Lung (tissue), 12 donors: ENCODE results near the gene PTPN21. TPM values are rescaled to one million over a fixed set of nuclear protein-coding genes. Genes with fewer than 3 reads are reported as not detected.
"Not testable (repeated sequence)": the region's sequence is repeated elsewhere in the genome, so short reads cannot be mapped to it uniquely, and the experiment has no call there.

Source experiments
- ATAC-seq: fragments of 200-7000 bp; cut with Tn5 transposase; one replicate; pipeline ENCODE4 v1.9.1; 2020; ENCODE audit warnings: moderate number of reproducible peaks; ENCODE audit not compliant: insufficient read depth, low FRiP score
- DNase-seq, 3 donors: peaks; one replicate each; pipeline ENCODE4 v3.0.0-alpha.2; 2013 to 2017
- H3K27ac ChIP-seq, 2 donors: one replicate each; pipeline ENCODE4 v1.5.1; 2013; ENCODE audit warnings: mild to moderate bottlenecking in 2 of 2, moderate library complexity in 2 of 2, control low read depth in 1 of 2, inconsistent platforms in 1 of 2, low read depth in 1 of 2, low read length in 1 of 2
- H3K27me3 ChIP-seq, 3 donors: one replicate each; pipeline ENCODE4 v1.5.1; 2013; ENCODE audit warnings: low read length in 2 of 3; ENCODE audit not compliant: control insufficient read depth in 3 of 3, insufficient read depth in 3 of 3
- H3K36me3 ChIP-seq, 4 donors: one replicate each; pipeline ENCODE4 v1.5.1; 2013; ENCODE audit warnings: low read length in 4 of 4, mild to moderate bottlenecking in 1 of 4, moderate library complexity in 1 of 4; ENCODE audit not compliant: control insufficient read depth in 4 of 4, insufficient read depth in 4 of 4
- H3K4me1 ChIP-seq, 5 donors: one replicate each; pipeline ENCODE4 v1.5.1; 2013; ENCODE audit warnings: low read length in 5 of 5, mild to moderate bottlenecking in 2 of 5, moderate library complexity in 1 of 5; ENCODE audit not compliant: control insufficient read depth in 5 of 5, insufficient read depth in 5 of 5
- H3K4me3 ChIP-seq: one replicate; pipeline ENCODE4 v1.5.1; 2013; ENCODE audit warnings: mild to moderate bottlenecking, control low read depth, moderate library complexity
- H3K9ac ChIP-seq, 2 donors: one replicate each; pipeline ENCODE4 v1.5.1; 2013; ENCODE audit warnings: low read length in 2 of 2, control low read depth in 1 of 2; ENCODE audit not compliant: insufficient read depth in 1 of 2
- H3K9me3 ChIP-seq, 4 donors: one replicate each; pipeline ENCODE4 v1.5.1; 2013; ENCODE audit warnings: low read length in 3 of 4, mild to moderate bottlenecking in 1 of 4, moderate library complexity in 1 of 4; ENCODE audit not compliant: control insufficient read depth in 4 of 4, insufficient read depth in 3 of 4
- WGBS, 2 donors: extraction: QIAGEN DNeasy Blood & Tissue Kit; methylation state at CpG; one replicate each; pipeline ENCODE4 v1.1.7; 2013; 5-methylcytosine and 5-hydroxymethylcytosine counted together
- polyA plus RNA-seq, 2 donors: library from polyadenylated mRNA; stranded (reverse); fragments of 200-250 nt; gene quantifications; one replicate each; pipeline ENCODE4 v1.2.1, GENCODE V29; 2013
- total RNA-seq, 2 donors: library from RNA; depleted of rRNA in 1 of 2; stranded (reverse); fragments of >200 nt in 1 of 2; gene quantifications; one replicate each; pipeline ENCODE4 v1.2.1, GENCODE V29; 2014 to 2021
- TF ChIP-seq, protein P1 (sequence below): IDR thresholded peaks from 2 replicates; pipeline ENCODE4 v1.5.1; 2012; ENCODE audit warnings: mild to moderate bottlenecking; ENCODE audit errors: control extremely low read depth, extremely low read depth
- donor health status: control.
- donor health status: control.
- donor health status: Bipolar disorder and iron deficiency.
- donor health status: healthy.
- donor health status: DM: yes; HTN: yes; CAD: no.

The PTPN21 gene
- total and polyA plus RNA-seq, 4 donors: 8.2 to 39.3 (median 20.2) TPM

GRCh38 chr14:88535813-88536212 lies 19.0 kb downstream of the PTPN21 start:
- 53 to 55% methylated on average over 4 of the region's 4 CpGs for WGBS, 2 donors
- no peaks in the 10 kb centered on the region for H3K9me3 ChIP-seq

DNA sequence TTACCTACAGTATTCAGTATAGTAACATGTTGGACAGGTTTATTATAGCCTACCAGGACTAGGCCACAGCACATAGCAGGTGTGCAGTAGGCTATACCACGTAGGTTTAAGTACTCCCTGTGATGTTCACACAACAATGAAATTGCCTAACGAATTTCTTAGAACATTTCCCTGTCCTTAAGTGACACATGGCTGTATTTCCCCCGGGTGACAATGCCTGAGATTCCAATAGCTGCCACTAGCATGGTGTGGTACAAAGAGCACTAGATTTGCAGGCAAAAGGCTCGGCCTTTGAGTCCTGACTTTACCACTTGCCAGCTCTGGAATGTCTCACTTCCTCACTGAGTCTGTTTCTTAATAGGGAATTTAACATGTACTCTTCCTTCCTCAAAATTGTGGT lies 19.7 kb downstream of the PTPN21 start:
- ATAC-seq (peak; percentile 47), DNase-seq (no peak)
- peaks cover 0 to 16% (median 0%) of the 10 kb centered on the region in 5 donors for H3K4me1 ChIP-seq
- peaks cover 0 to 23% (median 7%) of the 10 kb centered on the region in 4 donors for H3K36me3 ChIP-seq
- TF ChIP-seq, protein P1, sequence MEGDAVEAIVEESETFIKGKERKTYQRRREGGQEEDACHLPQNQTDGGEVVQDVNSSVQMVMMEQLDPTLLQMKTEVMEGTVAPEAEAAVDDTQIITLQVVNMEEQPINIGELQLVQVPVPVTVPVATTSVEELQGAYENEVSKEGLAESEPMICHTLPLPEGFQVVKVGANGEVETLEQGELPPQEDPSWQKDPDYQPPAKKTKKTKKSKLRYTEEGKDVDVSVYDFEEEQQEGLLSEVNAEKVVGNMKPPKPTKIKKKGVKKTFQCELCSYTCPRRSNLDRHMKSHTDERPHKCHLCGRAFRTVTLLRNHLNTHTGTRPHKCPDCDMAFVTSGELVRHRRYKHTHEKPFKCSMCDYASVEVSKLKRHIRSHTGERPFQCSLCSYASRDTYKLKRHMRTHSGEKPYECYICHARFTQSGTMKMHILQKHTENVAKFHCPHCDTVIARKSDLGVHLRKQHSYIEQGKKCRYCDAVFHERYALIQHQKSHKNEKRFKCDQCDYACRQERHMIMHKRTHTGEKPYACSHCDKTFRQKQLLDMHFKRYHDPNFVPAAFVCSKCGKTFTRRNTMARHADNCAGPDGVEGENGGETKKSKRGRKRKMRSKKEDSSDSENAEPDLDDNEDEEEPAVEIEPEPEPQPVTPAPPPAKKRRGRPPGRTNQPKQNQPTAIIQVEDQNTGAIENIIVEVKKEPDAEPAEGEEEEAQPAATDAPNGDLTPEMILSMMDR: no peak
- no peak overlapping the region for H3K4me3 ChIP-seq
- peaks cover 0 to 2% (median 0%) of the 10 kb centered on the region in 4 donors for H3K9me3 ChIP-seq
- WGBS, 2 donors: 23 to 33% methylated on average over 4 of the region's 4 CpGs
- H3K27me3 ChIP-seq: no peaks in the 10 kb centered on the region
- H3K27ac ChIP-seq: peak overlapping the region in 1 of 2 donors; percentile 0
- no peak overlapping the region for H3K9ac ChIP-seq

More at GRCh38 chr14:88535813-88536212, 19.0 kb downstream of the PTPN21 start:
- TF ChIP-seq, protein P1: no peak
- peaks cover 0 to 21% (median 9%) of the 10 kb centered on the region in 4 donors for H3K36me3 ChIP-seq
- DNase-seq (no peak), ATAC-seq (no peak)
- no peak overlapping the region for H3K9ac ChIP-seq
- H3K4me1 ChIP-seq: peaks cover 0 to 22% (median 0%) of the 10 kb centered on the region in 5 donors
- H3K27me3 ChIP-seq: no peaks in the 10 kb centered on the region
- no peak overlapping the region for H3K4me3 ChIP-seq
- H3K27ac ChIP-seq: no peak overlapping the region

DNA sequence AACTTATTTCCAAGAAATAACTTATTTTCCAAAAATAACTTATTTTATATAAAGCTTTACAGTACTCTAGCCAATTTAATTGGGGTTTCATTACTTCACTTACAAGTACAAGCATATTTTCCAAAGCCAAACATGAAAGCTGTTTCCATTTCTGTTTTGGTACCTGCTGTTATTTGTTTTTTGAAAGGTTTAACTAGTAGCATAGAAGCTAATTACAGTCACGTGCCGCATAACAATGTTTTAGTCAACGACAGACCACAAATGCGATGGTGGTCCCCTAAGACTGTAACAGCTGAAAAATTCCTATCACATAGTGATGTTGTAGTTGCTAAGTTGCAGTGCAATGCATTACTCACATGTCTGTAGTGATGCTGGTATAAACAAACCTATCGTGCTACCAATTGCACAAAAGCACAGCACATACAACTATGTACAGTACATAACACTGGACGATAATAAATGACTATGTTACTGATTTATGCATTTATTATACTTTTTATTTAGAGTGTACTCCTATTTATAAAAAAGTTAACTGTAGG lies 21.7 kb downstream of the PTPN21 start:
- ATAC-seq: no peak
- H3K9me3 ChIP-seq: peaks cover 0 to 5% (median 0%) of the 10 kb centered on the region in 4 donors
- H3K36me3 ChIP-seq: peaks cover 0 to 21% (median 6%) of the 10 kb centered on the region in 4 donors
- H3K27ac ChIP-seq: no peak overlapping the region
- DNase-seq: no peak
- no peak overlapping the region for H3K9ac ChIP-seq
- 93 to 95% methylated on average over 6 of the region's 6 CpGs for WGBS, 2 donors
- peaks cover 0 to 8% (median 0%) of the 10 kb centered on the region in 5 donors for H3K4me1 ChIP-seq
- no peak overlapping the region for H3K4me3 ChIP-seq
- no peaks in the 10 kb centered on the region for H3K27me3 ChIP-seq
- TF ChIP-seq, protein P1: no peak

DNA sequence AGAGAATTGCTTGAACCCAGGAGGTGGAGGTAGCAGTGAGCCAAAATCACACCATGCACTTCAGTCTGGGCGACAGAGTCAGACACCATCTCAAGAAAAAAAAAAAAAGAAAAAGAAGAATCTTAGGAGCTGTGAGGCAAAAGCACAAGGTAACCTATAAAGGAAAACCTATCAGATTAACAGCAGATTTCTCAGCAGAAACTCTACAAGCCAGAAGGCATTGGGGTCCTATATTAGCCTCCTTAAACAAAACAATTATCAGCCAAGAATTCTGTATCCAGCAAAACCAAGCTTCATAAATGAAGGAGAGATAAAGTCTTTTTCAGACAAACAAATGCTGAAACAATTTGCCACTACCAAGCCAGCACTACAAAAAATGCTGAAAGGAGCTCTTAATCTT lies 24.9 kb downstream of the PTPN21 start:
- peaks cover 0 to 24% (median 7%) of the 10 kb centered on the region in 4 donors for H3K36me3 ChIP-seq
- ATAC-seq, H3K27ac ChIP-seq, H3K9me3 ChIP-seq, H3K9ac ChIP-seq, H3K27me3 ChIP-seq, H3K4me3 ChIP-seq, H3K4me1 ChIP-seq, DNase-seq: not testable (repeated sequence)
- 94% methylated on average over 1 of the region's 1 CpG for WGBS, 2 donors
